Measurements from ENCODE around the gene CD81.

DNA sequence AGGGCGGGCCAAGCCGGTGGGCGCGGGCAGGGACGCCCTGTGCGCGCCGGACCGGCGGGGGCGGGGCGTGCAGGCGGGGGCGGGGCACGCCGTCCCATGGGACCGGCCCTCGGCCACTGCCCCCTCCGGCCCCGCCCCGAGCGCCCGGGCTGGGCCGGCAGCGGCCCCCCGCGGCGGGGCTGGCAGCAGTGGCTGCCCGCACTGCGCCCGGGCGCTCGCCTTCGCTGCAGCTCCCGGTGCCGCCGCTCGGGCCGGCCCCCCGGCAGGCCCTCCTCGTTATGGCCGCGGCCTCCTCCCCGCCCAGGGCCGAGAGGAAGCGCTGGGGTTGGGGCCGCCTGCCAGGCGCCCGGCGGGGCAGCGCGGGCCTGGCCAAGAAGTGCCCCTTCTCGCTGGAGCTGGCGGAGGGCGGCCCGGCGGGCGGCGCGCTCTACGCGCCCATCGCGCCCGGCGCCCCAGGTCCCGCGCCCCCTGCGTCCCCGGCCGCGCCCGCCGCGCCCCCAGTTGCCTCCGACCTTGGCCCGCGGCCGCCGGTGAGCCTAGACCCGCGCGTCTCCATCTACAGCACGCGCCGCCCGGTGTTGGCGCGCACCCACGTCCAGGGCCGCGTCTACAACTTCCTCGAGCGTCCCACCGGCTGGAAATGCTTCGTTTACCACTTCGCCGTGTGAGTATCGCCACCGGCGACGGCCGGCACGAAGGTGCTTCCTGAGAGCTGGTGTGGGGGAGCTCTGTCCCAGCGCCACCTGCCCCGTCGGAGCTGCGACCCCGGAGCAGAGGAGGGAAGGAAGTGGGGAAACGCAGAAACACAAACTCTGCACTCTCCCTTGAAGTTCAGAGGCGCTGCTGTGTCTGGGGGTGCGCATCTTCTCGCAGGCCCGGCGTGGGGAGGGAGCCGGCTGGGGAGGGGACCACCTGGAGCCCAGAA is 68.0 kb downstream of the CD81 start, which contains the start of gene KCNQ1:
- TF ChIP-seq, protein P1, sequence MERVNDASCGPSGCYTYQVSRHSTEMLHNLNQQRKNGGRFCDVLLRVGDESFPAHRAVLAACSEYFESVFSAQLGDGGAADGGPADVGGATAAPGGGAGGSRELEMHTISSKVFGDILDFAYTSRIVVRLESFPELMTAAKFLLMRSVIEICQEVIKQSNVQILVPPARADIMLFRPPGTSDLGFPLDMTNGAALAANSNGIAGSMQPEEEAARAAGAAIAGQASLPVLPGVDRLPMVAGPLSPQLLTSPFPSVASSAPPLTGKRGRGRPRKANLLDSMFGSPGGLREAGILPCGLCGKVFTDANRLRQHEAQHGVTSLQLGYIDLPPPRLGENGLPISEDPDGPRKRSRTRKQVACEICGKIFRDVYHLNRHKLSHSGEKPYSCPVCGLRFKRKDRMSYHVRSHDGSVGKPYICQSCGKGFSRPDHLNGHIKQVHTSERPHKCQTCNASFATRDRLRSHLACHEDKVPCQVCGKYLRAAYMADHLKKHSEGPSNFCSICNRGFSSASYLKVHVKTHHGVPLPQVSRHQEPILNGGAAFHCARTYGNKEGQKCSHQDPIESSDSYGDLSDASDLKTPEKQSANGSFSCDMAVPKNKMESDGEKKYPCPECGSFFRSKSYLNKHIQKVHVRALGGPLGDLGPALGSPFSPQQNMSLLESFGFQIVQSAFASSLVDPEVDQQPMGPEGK (CRISPR knock-in tag; IDR thresholded peaks at IDR 0.05; ENCODE audit: borderline replicate concordance), result no peak
- no peak for TF ChIP-seq RARB (CRISPR knock-in tag; IDR thresholded peaks at IDR 0.05)
- no peak for TF ChIP-seq SNAI2 (CRISPR knock-in tag; IDR thresholded peaks at IDR 0.05)
- no peak for TF ChIP-seq PPARA (CRISPR knock-in tag; IDR thresholded peaks at IDR 0.05; ENCODE audit: borderline replicate concordance)
- TF ChIP-seq ZFP3 (CRISPR knock-in tag; IDR thresholded peaks at IDR 0.05), result no peak
- TF ChIP-seq ZNF70 (CRISPR knock-in tag; IDR thresholded peaks at IDR 0.05), result no peak
- no peak for TF ChIP-seq ARNTL (CRISPR knock-in tag; IDR thresholded peaks at IDR 0.05; ENCODE audit: borderline replicate concordance, low read depth)
- TF ChIP-seq TCF4 (CRISPR knock-in tag; IDR thresholded peaks at IDR 0.05; ENCODE audit: borderline replicate concordance), result no peak
